Loucy (cell line): ENCODE measurements around the gene DCPS.

Experiments
- CTCF ChIP-seq: fragments of 200-600 bp; sonication (generic); conservative IDR thresholded peaks from 2 replicates; pipeline ENCODE4 v1.5.1; 2014; ENCODE audit warnings: mild to moderate bottlenecking, antibody characterized with exemption, low read length
- EZH2phosphoT487 ChIP-seq: fragments of 200-600 bp; IDR thresholded peaks from 2 replicates; pipeline ENCODE4 v1.6.1; 2018; ENCODE audit warnings: antibody characterized with exemption, mild to moderate bottlenecking, moderate library complexity, borderline replicate concordance

GRCh38 chr11:126293726-126294125 lies 10.1 kb upstream of the DCPS start:
- TF ChIP-seq CTCF = no peak
- no peak for TF ChIP-seq EZH2phosphoT487
